HEK293 (cell line): Measurements from ENCODE around the gene DNASE1L3.

Experiments used
- CTCF ChIA-PET: fragments of 350-600 bp; formaldehyde crosslinking; extraction: SDS; loops from one replicate; lab custom pipeline; 2021; ENCODE audit warnings: antibody characterized with exemption; lab: Yijun Ruan, JAX
- POLR2A ChIA-PET: fragments of 300-600 bp; formaldehyde crosslinking; extraction: SDS; loops from one replicate; lab custom pipeline; 2020; ENCODE audit warnings: antibody characterized with exemption, inconsistent platforms; lab: Yijun Ruan, JAX
- H3K27ac ChIP-seq: fragments of 200-500 bp; sonication (Bioruptor generic); 2 replicates; pipeline ENCODE4 v1.5.1; 2014; ENCODE audit warnings: low read depth, low read length, control low read depth, inconsistent platforms; ENCODE audit errors: extremely low read depth
- H3K36me3 ChIP-seq, 2 experiments: fragments of 200-500 bp in 1 of 2; sonication (Bioruptor generic) in 1 of 2; 1 replicate in 1 of 2; 2 replicates in 1 of 2; pipeline ENCODE4 v1.5.1; 2014 to 2017; ENCODE audit warnings: inconsistent platforms in 2 of 2, low read length in 2 of 2; ENCODE audit not compliant: control insufficient read depth in 2 of 2, insufficient read depth in 1 of 2
- H3K4me1 ChIP-seq: fragments of 200-500 bp; sonication (Bioruptor generic); 2 replicates; pipeline ENCODE4 v1.5.1; 2014; ENCODE audit warnings: mild to moderate bottlenecking, low read length, inconsistent platforms; ENCODE audit not compliant: control insufficient read depth, insufficient read depth
- H3K4me3 ChIP-seq: 2 replicates; pipeline ENCODE4 v1.5.1; 2011; ENCODE audit warnings: low read depth, mild to moderate bottlenecking, control low read depth, low read length, moderate library complexity
- H3K9me3 ChIP-seq: fragments of 200-500 bp; sonication (Bioruptor generic); 2 replicates; pipeline ENCODE4 v1.5.1; 2014; ENCODE audit warnings: low read depth, low read length, inconsistent platforms; ENCODE audit not compliant: control insufficient read depth, insufficient read depth
- BCL11B ChIP-seq: fragments of 450-650 bp; formaldehyde crosslinking; IDR thresholded peaks from 2 replicates; pipeline ENCODE4 v1.5.1; 2016; ENCODE audit warnings: low read depth, missing biosample characterization, missing genetic modification characterization
- EGR2 ChIP-seq: fragments of 450-650 bp; formaldehyde crosslinking; IDR thresholded peaks from 2 replicates; pipeline ENCODE4 v1.5.1; 2016; ENCODE audit warnings: low read depth, missing biosample characterization, missing genetic modification characterization
- GLI2 ChIP-seq: fragments of 450-650 bp; formaldehyde crosslinking; IDR thresholded peaks from 2 replicates; pipeline ENCODE4; 2017; ENCODE audit warnings: missing biosample characterization, missing genetic modification characterization, low read depth, borderline replicate concordance
- HOXA7 ChIP-seq: sonication (generic); formaldehyde crosslinking; IDR thresholded peaks from 2 replicates; pipeline ENCODE4 v1.8.1; 2022; ENCODE audit warnings: missing genetic modification reagents, borderline replicate concordance
- HOXC10 ChIP-seq: sonication (generic); formaldehyde crosslinking; IDR thresholded peaks from 2 replicates; pipeline ENCODE4 v1.8.1; 2023; ENCODE audit warnings: mild to moderate bottlenecking, missing genetic modification reagents
- KLF1 ChIP-seq: fragments of 450-650 bp; formaldehyde crosslinking; IDR thresholded peaks from 2 replicates; pipeline ENCODE4 v1.5.1; 2016; ENCODE audit warnings: missing biosample characterization, missing genetic modification characterization
- KLF16 ChIP-seq: fragments of 450-650 bp; formaldehyde crosslinking; IDR thresholded peaks from 2 replicates; pipeline ENCODE4 v1.5.1; 2017; ENCODE audit warnings: missing biosample characterization, missing genetic modification characterization
- SCRT1 ChIP-seq: fragments of 450-650 bp; formaldehyde crosslinking; IDR thresholded peaks from 2 replicates; pipeline ENCODE4 v1.5.1; 2016; ENCODE audit warnings: missing biosample characterization, missing genetic modification characterization, borderline replicate concordance
- YY1 ChIP-seq: fragments of 450-650 bp; formaldehyde crosslinking; IDR thresholded peaks from 2 replicates; pipeline ENCODE4 v1.5.1; 2018; ENCODE audit warnings: missing biosample characterization, missing genetic modification characterization
- ZNF140 ChIP-seq: fragments of 450-650 bp; formaldehyde crosslinking; IDR thresholded peaks from 2 replicates; pipeline ENCODE4 v1.5.1; 2016; ENCODE audit warnings: missing biosample characterization, missing genetic modification characterization
- ZNF155 ChIP-seq: fragments of 450-650 bp; formaldehyde crosslinking; IDR thresholded peaks from 2 replicates; pipeline ENCODE4 v1.5.1; 2016; ENCODE audit warnings: missing biosample characterization, missing genetic modification characterization
- ZNF169 ChIP-seq: fragments of 450-650 bp; formaldehyde crosslinking; IDR thresholded peaks from 2 replicates; pipeline ENCODE4 v1.5.1; 2016; ENCODE audit warnings: missing biosample characterization, missing genetic modification characterization
- ZNF214 ChIP-seq: fragments of 450-650 bp; formaldehyde crosslinking; IDR thresholded peaks from 2 replicates; pipeline ENCODE4 v1.5.1; 2017; ENCODE audit warnings: missing biosample characterization, mild to moderate bottlenecking, missing genetic modification characterization, borderline replicate concordance
- ZNF223 ChIP-seq: fragments of 450-650 bp; formaldehyde crosslinking; IDR thresholded peaks from 2 replicates; pipeline ENCODE4 v1.5.1; 2016; ENCODE audit warnings: missing biosample characterization, missing genetic modification characterization
- ZNF239 ChIP-seq: fragments of 450-650 bp; formaldehyde crosslinking; IDR thresholded peaks from 2 replicates; pipeline ENCODE4 v1.5.1; 2016; ENCODE audit warnings: missing biosample characterization, missing genetic modification characterization
- ZNF354C ChIP-seq: fragments of 450-650 bp; formaldehyde crosslinking; IDR thresholded peaks from 2 replicates; pipeline ENCODE4 v1.5.1; 2016; ENCODE audit warnings: missing biosample characterization, missing genetic modification characterization, low read depth, borderline replicate concordance
- ZNF394 ChIP-seq: fragments of 450-650 bp; formaldehyde crosslinking; IDR thresholded peaks from 2 replicates; pipeline ENCODE4 v1.5.1; 2016; ENCODE audit warnings: missing biosample characterization, missing genetic modification characterization, mild to moderate bottlenecking, moderate library complexity, borderline replicate concordance
- ZNF423 ChIP-seq: fragments of 450-650 bp; formaldehyde crosslinking; IDR thresholded peaks from 2 replicates; pipeline ENCODE4 v1.5.1; 2016; ENCODE audit warnings: missing biosample characterization, missing genetic modification characterization
- ZNF544 ChIP-seq: fragments of 450-650 bp; formaldehyde crosslinking; IDR thresholded peaks from 2 replicates; pipeline ENCODE4 v1.5.0; 2017; ENCODE audit warnings: missing biosample characterization, missing genetic modification characterization
- ZNF596 ChIP-seq: fragments of 450-650 bp; IDR thresholded peaks from 2 replicates; pipeline ENCODE4 v1.5.0; 2018; ENCODE audit warnings: missing biosample characterization, mild to moderate bottlenecking, missing genetic modification characterization, moderate library complexity
- ZNF664 ChIP-seq: fragments of 450-650 bp; formaldehyde crosslinking; IDR thresholded peaks from 2 replicates; pipeline ENCODE4 v1.5.1; 2016; ENCODE audit warnings: missing biosample characterization, missing genetic modification characterization
- ZNF670 ChIP-seq: fragments of 450-650 bp; formaldehyde crosslinking; IDR thresholded peaks from 2 replicates; pipeline ENCODE4 v1.5.1; 2016; ENCODE audit warnings: missing biosample characterization, missing genetic modification characterization, low read depth
- ZSCAN16 ChIP-seq: fragments of 450-650 bp; formaldehyde crosslinking; IDR thresholded peaks from 2 replicates; pipeline ENCODE4 v1.5.1; 2016; ENCODE audit warnings: missing biosample characterization, missing genetic modification characterization
- TF ChIP-seq, protein P1 (sequence below): fragments of 450-650 bp; formaldehyde crosslinking; IDR thresholded peaks from 2 replicates; pipeline ENCODE4 v1.5.1; 2016; ENCODE audit warnings: missing biosample characterization, missing genetic modification characterization
- TF ChIP-seq, protein P2 (sequence below): fragments of 450-650 bp; formaldehyde crosslinking; IDR thresholded peaks from 2 replicates; pipeline ENCODE4 v1.5.1; 2017; ENCODE audit warnings: missing biosample characterization, missing genetic modification characterization
- TF ChIP-seq, protein P3 (sequence below): fragments of 450-650 bp; formaldehyde crosslinking; optimal IDR thresholded peaks from 2 replicates; pipeline ENCODE3; 2016; ENCODE audit warnings: missing biosample characterization, mild to moderate bottlenecking, missing genetic modification characterization
- TF ChIP-seq, protein P4 (sequence below): IDR thresholded peaks from 2 replicates; pipeline ENCODE4 v1.6.1; 2011; ENCODE audit warnings: mild to moderate bottlenecking, low read depth, low read length, borderline replicate concordance

DNASE1L3 gene

DNA sequence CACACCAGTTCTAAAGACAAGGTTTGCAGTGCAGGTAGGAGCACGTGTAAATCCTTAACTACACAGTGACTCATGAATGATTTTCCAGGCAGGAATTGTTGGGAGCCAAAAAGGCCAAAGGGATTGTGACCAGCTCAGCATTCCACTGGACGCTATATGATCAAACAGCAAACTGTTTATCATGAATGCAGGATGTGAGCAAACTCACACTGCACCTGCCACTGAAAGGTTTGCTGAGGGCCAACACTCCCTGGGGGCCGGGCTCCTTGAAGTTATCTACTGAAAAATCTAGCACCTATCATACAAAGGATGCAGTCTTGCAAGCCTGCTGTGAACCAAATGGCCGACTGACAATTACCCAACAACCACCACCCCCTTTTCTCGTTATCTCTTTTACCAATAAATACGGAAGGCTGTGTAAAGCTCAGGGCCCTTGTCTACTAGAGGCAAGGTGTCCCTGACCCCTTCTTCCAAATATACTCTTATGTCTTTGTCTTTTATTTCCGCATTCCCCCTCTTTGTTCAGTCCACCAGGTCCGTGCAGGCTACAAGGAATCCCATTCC, 11.5 kb upstream of the DNASE1L3 start:
- H3K27ac ChIP-seq, result no peak overlapping the region

DNA sequence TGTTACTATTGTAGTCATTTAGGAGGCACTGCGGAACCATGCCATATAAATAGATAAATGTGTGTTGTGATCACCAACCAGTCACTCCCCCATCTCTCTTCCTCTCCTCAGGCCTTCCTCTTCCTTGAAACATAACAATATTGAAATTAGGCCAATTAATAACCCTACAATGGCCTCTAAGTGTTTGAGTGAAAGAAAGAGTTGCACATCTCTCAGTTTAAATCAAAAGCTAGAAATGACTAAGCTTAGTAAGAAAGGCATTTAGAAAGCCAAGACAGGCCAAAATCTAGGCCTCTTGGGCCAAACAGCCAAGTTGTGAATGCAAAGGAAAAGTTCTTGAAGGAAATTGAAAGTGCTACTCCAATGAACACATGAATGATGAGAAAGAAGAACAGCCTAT, 8.1 kb upstream of the DNASE1L3 start:
- TF ChIP-seq ZNF596 (tag by site-specific recombination) (no peak), ZNF214 (no peak), SCRT1 (tag by site-specific recombination) (no peak), GLI2 (tag by site-specific recombination) (no peak), ZNF223 (tag by site-specific recombination) (no peak), ZNF544 (tag by site-specific recombination) (no peak)
- TF ChIP-seq, protein P1, sequence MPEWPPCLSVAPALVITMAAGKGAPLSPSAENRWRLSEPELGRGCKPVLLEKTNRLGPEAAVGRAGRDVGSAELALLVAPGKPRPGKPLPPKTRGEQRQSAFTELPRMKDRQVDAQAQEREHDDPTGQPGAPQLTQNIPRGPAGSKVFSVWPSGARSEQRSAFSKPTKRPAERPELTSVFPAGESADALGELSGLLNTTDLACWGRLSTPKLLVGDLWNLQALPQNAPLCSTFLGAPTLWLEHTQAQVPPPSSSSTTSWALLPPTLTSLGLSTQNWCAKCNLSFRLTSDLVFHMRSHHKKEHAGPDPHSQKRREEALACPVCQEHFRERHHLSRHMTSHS, result no peak
- ChIA-PET POLR2A (no interaction called here), CTCF (interaction anchor here (0.6 to 3.3 kb wide), 6 partner anchors 31 to 254 kb away, joined by 3 to 25 read pairs (median 3); partner anchors contain the start of genes HTD2 and RPP14)
- H3K9me3 ChIP-seq, result no peaks in the 10 kb centered on the region
- H3K4me1 ChIP-seq, result no peaks in the 10 kb centered on the region
- H3K36me3 ChIP-seq, result no peaks in the 10 kb centered on the region
- no peak overlapping the region for H3K4me3 ChIP-seq
- H3K27ac ChIP-seq, result no peak overlapping the region

More for the DNA sequence above, 11.5 kb upstream of the DNASE1L3 start:
- ChIA-PET POLR2A (no interaction called here), CTCF (interaction anchor here (1.0 to 1.2 kb wide), 2 partner anchors 9 to 11 kb away, joined by 3 to 4 read pairs; no protein-coding TSS in a partner anchor)
- H3K4me3 ChIP-seq, result no peak overlapping the region
- no peaks in the 10 kb centered on the region for H3K36me3 ChIP-seq
- H3K4me1 ChIP-seq, result no peaks in the 10 kb centered on the region
- no peak for TF ChIP-seq HOXC10
- no peak for TF ChIP-seq ZSCAN16
- TF ChIP-seq ZNF140 (tag by site-specific recombination), result no peak
- TF ChIP-seq YY1 (tag by site-specific recombination), result no peak
- no peak for TF ChIP-seq ZNF664 (tag by site-specific recombination)
- TF ChIP-seq, protein P2, sequence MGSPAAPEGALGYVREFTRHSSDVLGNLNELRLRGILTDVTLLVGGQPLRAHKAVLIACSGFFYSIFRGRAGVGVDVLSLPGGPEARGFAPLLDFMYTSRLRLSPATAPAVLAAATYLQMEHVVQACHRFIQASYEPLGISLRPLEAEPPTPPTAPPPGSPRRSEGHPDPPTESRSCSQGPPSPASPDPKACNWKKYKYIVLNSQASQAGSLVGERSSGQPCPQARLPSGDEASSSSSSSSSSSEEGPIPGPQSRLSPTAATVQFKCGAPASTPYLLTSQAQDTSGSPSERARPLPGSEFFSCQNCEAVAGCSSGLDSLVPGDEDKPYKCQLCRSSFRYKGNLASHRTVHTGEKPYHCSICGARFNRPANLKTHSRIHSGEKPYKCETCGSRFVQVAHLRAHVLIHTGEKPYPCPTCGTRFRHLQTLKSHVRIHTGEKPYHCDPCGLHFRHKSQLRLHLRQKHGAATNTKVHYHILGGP, result no peak
- no peak for TF ChIP-seq EGR2 (tag by site-specific recombination)
- TF ChIP-seq, protein P3, sequence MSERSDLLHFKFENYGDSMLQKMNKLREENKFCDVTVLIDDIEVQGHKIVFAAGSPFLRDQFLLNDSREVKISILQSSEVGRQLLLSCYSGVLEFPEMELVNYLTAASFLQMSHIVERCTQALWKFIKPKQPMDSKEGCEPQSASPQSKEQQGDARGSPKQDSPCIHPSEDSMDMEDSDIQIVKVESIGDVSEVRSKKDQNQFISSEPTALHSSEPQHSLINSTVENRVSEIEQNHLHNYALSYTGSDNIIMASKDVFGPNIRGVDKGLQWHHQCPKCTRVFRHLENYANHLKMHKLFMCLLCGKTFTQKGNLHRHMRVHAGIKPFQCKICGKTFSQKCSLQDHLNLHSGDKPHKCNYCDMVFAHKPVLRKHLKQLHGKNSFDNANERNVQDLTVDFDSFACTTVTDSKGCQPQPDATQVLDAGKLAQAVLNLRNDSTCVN (tag by site-specific recombination), result no peak
- no peak for TF ChIP-seq HOXA7 (CRISPR knock-in tag)
- no peak for TF ChIP-seq ZNF155 (tag by site-specific recombination)
- no peak for TF ChIP-seq ZNF670
- no peak for TF ChIP-seq ZNF423 (tag by site-specific recombination)
- no peak for TF ChIP-seq ZNF239
- no peak for TF ChIP-seq KLF16 (tag by site-specific recombination)
- TF ChIP-seq ZNF169 (tag by site-specific recombination), result no peak
- TF ChIP-seq BCL11B, result no peak
- no peak for TF ChIP-seq ZNF354C (tag by site-specific recombination)
- TF ChIP-seq KLF1 (tag by site-specific recombination), result no peak
- TF ChIP-seq, protein P4, sequence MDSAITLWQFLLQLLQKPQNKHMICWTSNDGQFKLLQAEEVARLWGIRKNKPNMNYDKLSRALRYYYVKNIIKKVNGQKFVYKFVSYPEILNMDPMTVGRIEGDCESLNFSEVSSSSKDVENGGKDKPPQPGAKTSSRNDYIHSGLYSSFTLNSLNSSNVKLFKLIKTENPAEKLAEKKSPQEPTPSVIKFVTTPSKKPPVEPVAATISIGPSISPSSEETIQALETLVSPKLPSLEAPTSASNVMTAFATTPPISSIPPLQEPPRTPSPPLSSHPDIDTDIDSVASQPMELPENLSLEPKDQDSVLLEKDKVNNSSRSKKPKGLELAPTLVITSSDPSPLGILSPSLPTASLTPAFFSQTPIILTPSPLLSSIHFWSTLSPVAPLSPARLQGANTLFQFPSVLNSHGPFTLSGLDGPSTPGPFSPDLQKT, result no peak
- no peak for TF ChIP-seq ZNF394 (tag by site-specific recombination)
- TF ChIP-seq, all 188 proteins: peak for 0
- H3K9me3 ChIP-seq, result no peaks in the 10 kb centered on the region
